HCT116 (cell line): ENCODE data around the gene GK2.

ENCODE experiments used
- CBX3 ChIP-seq: IDR thresholded peaks from 2 replicates; pipeline ENCODE4 v1.6.1; 2012; ENCODE audit warnings: low read depth
- ELF1 ChIP-seq: IDR thresholded peaks from 2 replicates; pipeline ENCODE4 v1.6.1; 2012; ENCODE audit warnings: low read depth, borderline replicate concordance
- EZH2 ChIP-seq: fragments of 200-600 bp; sonication (generic); IDR thresholded peaks from 2 replicates; pipeline ENCODE4 v1.6.1; 2017; ENCODE audit warnings: antibody characterized with exemption, mixed run types
- EZH2phosphoT487 ChIP-seq: fragments of 200-600 bp; IDR thresholded peaks from 2 replicates; pipeline ENCODE4 v1.6.1; 2018; ENCODE audit warnings: antibody characterized with exemption, borderline replicate concordance
- POLR2A ChIP-seq: IDR thresholded peaks from 2 replicates; pipeline ENCODE4 v1.7.0; 2011; ENCODE audit warnings: borderline replicate concordance; ENCODE audit not compliant: insufficient read depth, insufficient read length; ENCODE audit errors: extremely low read depth
- POLR2AphosphoS5 ChIP-seq: IDR thresholded peaks from 2 replicates; pipeline ENCODE4 v1.6.1; 2011; ENCODE audit warnings: mild to moderate bottlenecking, low read depth, low read length, moderate library complexity
- RAD21 ChIP-seq: IDR thresholded peaks from 2 replicates; pipeline ENCODE4 v1.6.1; 2012; ENCODE audit warnings: low read depth, mild to moderate bottlenecking
- SP1 ChIP-seq: IDR thresholded peaks from 2 replicates; pipeline ENCODE4 v1.6.1; 2012; ENCODE audit warnings: low read depth
- SRF ChIP-seq: IDR thresholded peaks from 2 replicates; pipeline ENCODE4 v1.6.1; 2012; ENCODE audit warnings: low read depth
- TCF7L2 ChIP-seq: IDR thresholded peaks from 2 replicates; pipeline ENCODE4 v1.7.0; 2011; ENCODE audit warnings: borderline replicate concordance, inconsistent platforms; ENCODE audit not compliant: insufficient read depth, insufficient read length; ENCODE audit errors: extremely low read depth
- ZFX ChIP-seq: fragments of 450-650 bp; IDR thresholded peaks from 2 replicates; pipeline ENCODE4 v1.6.1; 2017
- ZNF274 ChIP-seq: fragments of 200-500 bp; sonication (Bioruptor generic); IDR thresholded peaks from 2 replicates; pipeline ENCODE4 v1.6.1; 2014; ENCODE audit warnings: mild to moderate bottlenecking, low read depth, low read length, inconsistent platforms
- TF ChIP-seq, protein P1 (sequence below): IDR thresholded peaks from 2 replicates; pipeline ENCODE4 v1.6.1; 2011; ENCODE audit warnings: mild to moderate bottlenecking, low read length, moderate library complexity; ENCODE audit not compliant: insufficient replicate concordance; ENCODE audit errors: extremely low read depth
- TF ChIP-seq, protein P2 (sequence below), 3 experiments: fragments of 200-600 bp in 1 of 3; sonication (generic) in 1 of 3; IDR thresholded peaks in 2 of 3; conservative IDR thresholded peaks in 1 of 3; 2 replicates each; pipeline ENCODE4 v1.5.1; 2012 to 2017; ENCODE audit warnings: low read depth in 2 of 3, low read length in 2 of 3, antibody characterized with exemption in 1 of 3, borderline replicate concordance in 1 of 3, control low read depth in 1 of 3, mild to moderate bottlenecking in 1 of 3, mixed read lengths in 1 of 3, mixed run types in 1 of 3, moderate library complexity in 1 of 3; ENCODE audit not compliant: insufficient read depth in 1 of 3

DNA sequence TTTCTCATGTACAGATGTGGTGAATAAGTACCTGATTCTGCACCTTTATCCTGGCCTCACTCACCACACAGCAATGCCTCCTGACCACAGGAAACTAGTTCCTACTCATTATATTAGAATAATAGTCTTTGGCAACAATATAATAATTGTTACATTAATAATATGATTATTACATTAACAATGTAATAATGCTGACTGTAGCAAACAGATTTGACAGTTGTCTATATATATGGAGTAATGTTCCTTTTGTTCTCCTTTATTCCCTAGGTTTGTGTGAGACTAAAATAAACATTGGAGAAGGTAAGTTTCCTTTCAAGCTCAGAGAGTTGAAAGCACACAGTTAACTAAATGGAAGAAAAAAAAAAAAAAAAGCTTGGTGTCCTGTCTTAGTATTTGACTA lies 41.6 kb downstream of the GK2 start:
- no peak for TF ChIP-seq RAD21
- no peak for TF ChIP-seq EZH2
- no peak for TF ChIP-seq TCF7L2
- no peak for TF ChIP-seq SP1
- no peak for TF ChIP-seq POLR2A
- TF ChIP-seq, protein P1, sequence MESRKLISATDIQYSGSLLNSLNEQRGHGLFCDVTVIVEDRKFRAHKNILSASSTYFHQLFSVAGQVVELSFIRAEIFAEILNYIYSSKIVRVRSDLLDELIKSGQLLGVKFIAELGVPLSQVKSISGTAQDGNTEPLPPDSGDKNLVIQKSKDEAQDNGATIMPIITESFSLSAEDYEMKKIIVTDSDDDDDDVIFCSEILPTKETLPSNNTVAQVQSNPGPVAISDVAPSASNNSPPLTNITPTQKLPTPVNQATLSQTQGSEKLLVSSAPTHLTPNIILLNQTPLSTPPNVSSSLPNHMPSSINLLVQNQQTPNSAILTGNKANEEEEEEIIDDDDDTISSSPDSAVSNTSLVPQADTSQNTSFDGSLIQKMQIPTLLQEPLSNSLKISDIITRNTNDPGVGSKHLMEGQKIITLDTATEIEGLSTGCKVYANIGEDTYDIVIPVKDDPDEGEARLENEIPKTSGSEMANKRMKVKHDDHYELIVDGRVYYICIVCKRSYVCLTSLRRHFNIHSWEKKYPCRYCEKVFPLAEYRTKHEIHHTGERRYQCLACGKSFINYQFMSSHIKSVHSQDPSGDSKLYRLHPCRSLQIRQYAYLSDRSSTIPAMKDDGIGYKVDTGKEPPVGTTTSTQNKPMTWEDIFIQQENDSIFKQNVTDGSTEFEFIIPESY = no peak
- TF ChIP-seq, protein P2, sequence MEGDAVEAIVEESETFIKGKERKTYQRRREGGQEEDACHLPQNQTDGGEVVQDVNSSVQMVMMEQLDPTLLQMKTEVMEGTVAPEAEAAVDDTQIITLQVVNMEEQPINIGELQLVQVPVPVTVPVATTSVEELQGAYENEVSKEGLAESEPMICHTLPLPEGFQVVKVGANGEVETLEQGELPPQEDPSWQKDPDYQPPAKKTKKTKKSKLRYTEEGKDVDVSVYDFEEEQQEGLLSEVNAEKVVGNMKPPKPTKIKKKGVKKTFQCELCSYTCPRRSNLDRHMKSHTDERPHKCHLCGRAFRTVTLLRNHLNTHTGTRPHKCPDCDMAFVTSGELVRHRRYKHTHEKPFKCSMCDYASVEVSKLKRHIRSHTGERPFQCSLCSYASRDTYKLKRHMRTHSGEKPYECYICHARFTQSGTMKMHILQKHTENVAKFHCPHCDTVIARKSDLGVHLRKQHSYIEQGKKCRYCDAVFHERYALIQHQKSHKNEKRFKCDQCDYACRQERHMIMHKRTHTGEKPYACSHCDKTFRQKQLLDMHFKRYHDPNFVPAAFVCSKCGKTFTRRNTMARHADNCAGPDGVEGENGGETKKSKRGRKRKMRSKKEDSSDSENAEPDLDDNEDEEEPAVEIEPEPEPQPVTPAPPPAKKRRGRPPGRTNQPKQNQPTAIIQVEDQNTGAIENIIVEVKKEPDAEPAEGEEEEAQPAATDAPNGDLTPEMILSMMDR (IDR thresholded peaks at IDR 0.05 in 2 of 3, conservative IDR thresholded peaks at IDR 0.05 in 1 of 3; ENCODE audit: borderline replicate concordance in 1 of 3, insufficient read depth in 1 of 3, low read depth in 2 of 3, low read length in 2 of 3) = no peak
- no peak for TF ChIP-seq CBX3
- no peak for TF ChIP-seq ZFX
- TF ChIP-seq ZNF274 = no peak
- no peak for TF ChIP-seq EZH2phosphoT487
- no peak for TF ChIP-seq SRF
- TF ChIP-seq ELF1 = no peak
- no peak for TF ChIP-seq POLR2AphosphoS5
